Measurements from ENCODE around the gene VAMP1.
"Not testable (repeated sequence)": the region's sequence is repeated elsewhere in the genome, so short reads cannot be mapped to it uniquely, and the experiment has no call there.

The VAMP1 gene

GRCh38 chr12:6470375-6471163 lies at the start of gene VAMP1:
TSS of gene VAMP1 (minus strand) at chr12:6470677. CDS start at chr12:6470531, 146 bp downstream.
- DNase-seq, result peak; percentile 90 to 97 (median 94)

GRCh38 chr12:6520186-6520585 lies 49.7 kb upstream of the VAMP1 start:
- DNase-seq, result no peak

- no peak for DNase-seq
Observed at GRCh38 chr12:6508087-6508486, 37.6 kb upstream of the VAMP1 start.

- DNase-seq, result no peak
Observed at GRCh38 chr12:6507102-6507998, 36.9 kb upstream of the VAMP1 start.

GRCh38 chr12:6500466-6500865 lies 30.0 kb upstream of the VAMP1 start:
- DNase-seq, result no peak

GRCh38 chr12:6497291-6497690 lies 26.8 kb upstream of the VAMP1 start:
- not testable (repeated sequence) for DNase-seq

- DNase-seq, result no peak
Observed at GRCh38 chr12:6494968-6495367, 24.5 kb upstream of the VAMP1 start.

GRCh38 chr12:6494258-6494743 lies 23.8 kb upstream of the VAMP1 start:
- DNase-seq, result peak in 1 of 4 experiments; percentile 47

- peak; percentile 76 to 89 (median 88) for DNase-seq
Observed at GRCh38 chr12:6493497-6494257, 23.2 kb upstream of the VAMP1 start, which contains the start of gene NCAPD2. TSS of gene NCAPD2 (plus strand) at chr12:6494102. CDS start at chr12:6495099, 997 bp downstream.

GRCh38 chr12:6492838-6493496 lies 22.5 kb upstream of the VAMP1 start, which contains the start of gene MRPL51:
TSS of gene MRPL51 (minus strand) at chr12:6493262. CDS start at chr12:6493136, 126 bp downstream.
- peak; percentile 94 to 98 (median 96) for DNase-seq

- not testable (repeated sequence) for DNase-seq
Observed at GRCh38 chr12:6490673-6491072, 20.2 kb upstream of the VAMP1 start.

GRCh38 chr12:6489449-6489848 lies 19.0 kb upstream of the VAMP1 start:
- no peak for DNase-seq

GRCh38 chr12:6488240-6488639 lies 17.8 kb upstream of the VAMP1 start:
- DNase-seq, result no peak

GRCh38 chr12:6478416-6478815 lies 7.9 kb upstream of the VAMP1 start:
- no peak for DNase-seq

GRCh38 chr12:6477601-6478377 lies 7.3 kb upstream of the VAMP1 start:
- not testable (repeated sequence) for DNase-seq

- no peak for DNase-seq
Observed at GRCh38 chr12:6476489-6476888, 6.0 kb upstream of the VAMP1 start.

GRCh38 chr12:6475233-6475975 lies 4.9 kb upstream of the VAMP1 start:
- DNase-seq, result not testable (repeated sequence)

GRCh38 chr12:6472491-6472890 lies 2.0 kb upstream of the VAMP1 start:
- no peak for DNase-seq

GRCh38 chr12:6471989-6472360 lies 1.5 kb upstream of the VAMP1 start:
- DNase-seq, result no peak

GRCh38 chr12:6469609-6470374 lies 685 bp downstream of the VAMP1 start:
- no peak for DNase-seq

Measured in activated CD4-positive, CD25-positive, alpha-beta regulatory T cell (primary cell).